Amniotic stem cell (primary cell): ENCODE data around the gene RAPGEF4.
"Not testable (repeated sequence)": the region's sequence is repeated elsewhere in the genome, so short reads cannot be mapped to it uniquely, and the experiment has no call there.

Experiments
- DNase-seq: peaks from one replicate; lab custom pipeline; 2025; lab: John Stamatoyannopoulos, UW

Gene RAPGEF4

DNA sequence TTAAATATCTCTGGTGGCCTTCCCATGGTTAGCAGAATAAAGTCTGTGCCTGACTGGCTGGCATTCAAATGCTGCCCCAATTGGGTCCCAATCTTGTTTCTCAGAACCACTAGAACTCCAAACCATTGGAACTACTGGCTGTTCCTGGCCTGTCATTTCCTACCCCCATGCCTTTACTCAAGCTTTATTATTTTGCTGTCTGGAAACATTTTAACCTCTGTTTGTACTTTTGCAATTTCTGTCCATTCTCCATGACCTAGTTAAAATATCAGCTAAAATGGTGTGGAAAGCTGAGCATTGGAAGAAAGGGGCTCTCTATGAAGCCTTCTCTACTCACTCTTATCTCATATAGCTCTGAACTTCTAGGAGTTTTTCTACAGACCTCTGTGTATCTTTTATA is 38.7 kb downstream of the RAPGEF4 start:
- DNase-seq = no peak

DNA sequence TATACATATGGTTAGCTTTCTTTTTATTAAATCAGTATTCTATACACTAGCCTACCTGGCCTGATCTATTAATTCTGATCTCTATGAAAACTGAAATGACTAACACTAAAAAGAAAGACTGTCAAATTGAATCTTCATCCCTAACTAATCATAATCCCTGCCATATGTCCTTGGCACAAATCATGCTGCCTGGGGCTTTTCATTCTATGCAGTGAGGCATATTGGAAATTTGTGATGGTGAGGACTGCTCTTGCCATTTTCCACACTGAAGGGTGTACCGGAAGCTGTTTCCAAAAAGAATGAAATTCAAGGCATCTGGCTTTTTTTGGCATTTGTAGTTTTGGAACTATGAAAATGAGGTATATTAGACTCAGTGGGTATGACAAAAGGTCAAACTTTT is 39.7 kb downstream of the RAPGEF4 start:
- DNase-seq = no peak

DNA sequence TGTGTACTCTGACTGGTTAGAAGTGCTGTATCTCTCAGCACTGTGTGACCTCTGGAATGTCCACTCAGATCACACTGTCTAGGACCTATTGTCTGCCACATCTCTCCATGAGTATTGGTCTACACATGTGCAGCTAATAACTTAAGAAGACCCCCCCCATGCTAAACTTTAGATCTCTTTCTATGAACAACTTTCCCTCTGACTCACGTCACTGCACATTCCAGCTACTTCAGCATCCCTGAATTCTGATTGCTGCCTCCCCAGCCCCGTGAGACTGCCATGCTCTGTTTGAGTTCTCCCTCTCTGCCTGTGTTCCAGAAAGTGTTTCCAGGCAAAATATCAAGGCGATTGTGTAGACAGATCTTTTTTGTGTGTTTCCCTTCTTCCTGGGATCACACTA is 41.8 kb downstream of the RAPGEF4 start:
- no peak for DNase-seq

DNA sequence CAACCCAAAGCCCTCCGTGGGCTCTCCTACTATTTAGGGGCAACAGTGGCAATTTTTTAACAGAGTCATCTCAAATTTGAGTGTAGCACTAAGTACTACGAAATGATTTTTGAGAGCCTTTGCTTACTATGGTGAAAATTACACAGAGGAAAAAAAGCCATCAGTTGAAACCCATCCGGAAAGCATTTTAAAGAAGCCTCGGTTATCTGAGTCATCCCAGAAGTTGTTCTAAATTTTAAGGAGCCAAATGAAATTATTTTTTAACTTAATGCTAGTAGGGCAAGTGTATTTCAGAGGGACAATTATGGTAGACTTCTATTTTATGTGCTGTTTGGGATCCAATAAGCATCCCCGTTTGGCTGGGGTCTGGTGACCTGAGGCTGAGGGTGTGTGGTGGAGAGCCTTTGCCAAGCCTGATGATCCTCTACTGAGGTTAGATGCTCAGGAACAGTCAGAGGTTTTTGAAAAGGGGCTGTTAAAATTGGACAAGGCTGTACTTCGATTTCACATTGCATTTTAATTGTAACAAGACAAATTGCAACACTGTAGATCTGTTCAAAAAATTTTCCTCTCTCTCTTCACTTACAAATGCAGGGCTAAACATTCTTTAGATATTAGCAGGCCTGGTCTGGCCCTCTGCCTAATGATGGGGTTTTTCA is 47.0 kb downstream of the RAPGEF4 start:
- peak; percentile 50 for DNase-seq

DNA sequence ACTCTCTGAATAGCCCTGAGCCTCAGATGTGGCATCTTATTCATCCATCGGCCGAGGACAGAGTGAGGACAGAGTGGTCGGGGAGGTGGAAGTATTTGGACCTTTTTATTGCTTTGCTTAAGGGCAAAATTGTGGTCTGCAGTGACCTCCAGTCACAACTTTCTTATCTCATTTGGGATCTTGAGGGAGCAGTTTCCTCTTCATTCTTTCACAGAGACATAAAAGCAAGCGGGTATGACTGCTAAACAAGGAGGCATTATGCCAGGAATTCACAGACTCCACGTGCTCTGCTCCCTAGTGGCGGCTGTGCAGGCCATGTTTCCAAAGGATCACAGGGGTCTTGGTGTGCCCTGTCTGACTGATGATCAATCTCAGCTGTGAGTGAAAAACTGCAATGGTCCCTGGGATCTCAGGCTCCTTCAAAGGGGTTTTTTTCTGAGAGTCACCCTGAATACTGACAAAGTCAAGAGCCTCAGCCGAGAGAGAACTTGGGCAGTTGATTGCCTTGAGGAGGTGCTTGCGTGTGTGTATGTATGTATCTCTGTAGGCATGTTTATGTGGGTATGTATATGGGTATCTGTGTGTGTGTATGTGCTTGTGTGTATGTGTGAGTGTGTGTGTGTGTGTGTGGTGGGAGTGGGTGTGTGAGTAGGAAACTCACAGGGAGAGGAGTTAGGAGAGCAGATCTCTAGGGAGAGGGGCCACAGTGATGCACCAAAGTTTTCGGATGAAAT is 47.7 kb downstream of the RAPGEF4 start:
- DNase-seq = no peak

DNA sequence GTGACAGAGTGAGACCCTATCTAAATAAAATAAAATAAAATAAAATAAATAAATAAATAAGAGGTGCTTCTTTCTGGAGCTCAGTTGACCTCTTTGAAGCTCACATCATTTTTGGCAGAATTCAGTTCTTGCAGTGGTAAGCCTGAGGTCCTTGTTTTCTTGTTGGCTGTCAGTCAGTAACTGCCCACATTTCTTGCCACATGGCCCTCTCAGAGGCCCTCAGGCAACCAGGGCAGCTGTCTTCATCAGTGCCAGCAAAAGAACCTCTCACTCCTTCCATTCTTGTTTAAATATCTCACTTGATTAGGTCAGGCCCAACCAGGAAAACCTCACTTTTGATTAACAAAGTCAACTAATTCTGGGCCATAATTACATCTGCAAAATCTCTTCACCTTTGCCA is 53.2 kb downstream of the RAPGEF4 start:
- no peak for DNase-seq

DNA sequence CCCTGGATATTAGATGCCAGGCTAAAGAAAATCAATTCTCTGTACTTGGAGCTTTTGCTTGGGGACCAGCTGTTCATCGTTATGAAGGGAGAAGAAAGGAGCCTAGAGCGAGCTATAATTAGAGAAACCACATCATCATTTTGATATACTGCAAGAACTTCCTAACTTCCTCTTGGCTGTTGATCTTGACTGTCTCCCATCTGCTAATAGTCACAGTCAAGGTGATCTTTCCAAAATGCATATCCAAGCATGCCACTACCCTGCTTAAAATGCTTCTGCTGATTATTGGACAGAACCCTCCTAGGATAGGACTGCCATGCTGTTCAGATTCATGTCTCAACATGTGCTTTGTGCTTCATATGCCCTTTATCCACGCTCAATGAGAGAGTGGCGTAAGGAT is 54.8 kb downstream of the RAPGEF4 start:
- DNase-seq = no peak

DNA sequence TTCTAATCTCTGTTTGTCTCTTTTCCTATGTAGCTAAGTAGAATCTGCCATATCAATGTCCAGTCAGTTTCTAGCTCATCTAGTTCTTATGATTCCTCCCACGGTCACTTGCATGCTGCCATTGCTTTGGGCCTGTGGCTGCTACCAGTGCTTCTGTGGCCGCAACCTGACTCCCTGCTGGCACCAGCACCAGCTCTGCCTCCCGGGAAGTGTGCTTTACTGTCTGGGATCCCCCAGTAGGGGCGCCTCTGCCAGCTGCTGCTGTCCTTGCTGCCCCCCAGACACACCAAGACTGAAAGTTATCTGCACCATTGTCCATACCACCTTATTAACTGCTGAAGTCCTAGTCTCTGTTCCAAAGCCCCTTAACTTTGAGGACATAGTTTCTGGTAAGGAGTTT is 56.3 kb downstream of the RAPGEF4 start:
- no peak for DNase-seq

DNA sequence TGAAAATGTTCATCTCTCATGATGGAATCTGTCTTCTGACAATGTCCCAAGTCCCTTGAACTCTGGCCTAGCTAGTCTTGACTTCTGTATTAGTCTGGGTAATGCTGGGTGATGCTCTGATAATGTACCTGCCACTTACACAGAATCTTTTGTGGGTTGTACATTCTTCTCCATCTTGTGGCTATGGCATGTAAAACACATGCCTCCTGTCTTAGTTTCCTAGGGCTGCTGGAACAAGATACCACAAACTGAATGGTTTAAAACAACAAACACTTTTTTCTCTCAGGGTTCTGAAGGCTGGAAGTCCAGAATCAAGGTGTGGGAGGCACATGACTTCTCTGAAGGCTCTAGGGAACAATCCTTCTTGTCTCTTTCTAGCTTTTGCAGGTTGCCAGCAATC is 57.1 kb downstream of the RAPGEF4 start:
- no peak for DNase-seq

DNA sequence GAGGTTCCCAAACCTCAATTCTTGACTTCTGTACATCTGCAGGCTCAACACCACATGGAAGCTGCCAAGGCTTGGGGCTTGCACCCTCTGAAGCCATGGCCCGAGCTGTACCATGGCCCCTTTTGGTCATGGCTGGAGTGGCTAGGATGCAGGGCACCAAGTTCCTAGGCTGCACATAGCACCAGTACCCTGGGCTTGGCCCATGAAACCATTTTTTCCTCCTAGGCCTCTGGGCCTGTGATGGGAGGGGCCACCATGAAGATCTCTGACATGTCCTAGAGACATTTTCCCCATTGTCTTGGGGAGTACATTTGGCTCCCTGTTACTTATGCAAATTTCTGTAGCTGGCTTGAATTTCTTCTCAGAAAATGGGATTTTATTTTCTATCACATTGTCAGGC is 67.7 kb downstream of the RAPGEF4 start:
- not testable (repeated sequence) for DNase-seq

DNA sequence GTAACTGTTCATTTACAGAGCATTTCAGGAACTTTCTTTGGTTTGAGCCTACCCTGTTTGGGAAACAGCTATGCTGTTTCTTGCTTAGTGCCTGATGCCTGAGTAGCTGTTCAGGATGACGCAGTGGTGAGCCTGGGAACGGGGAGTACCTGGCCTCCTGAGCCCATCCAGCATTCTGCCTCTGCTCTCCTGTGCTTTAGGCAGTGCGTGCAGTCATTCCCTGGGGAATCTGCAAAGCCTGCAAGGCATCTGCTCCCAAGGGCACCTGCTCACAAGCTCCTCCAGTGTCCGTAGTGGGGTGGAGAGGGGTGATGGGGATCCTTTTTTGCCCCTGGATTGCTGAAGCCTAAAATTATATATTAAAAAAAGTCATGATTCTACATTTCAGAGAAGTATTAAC is 68.8 kb downstream of the RAPGEF4 start:
- DNase-seq = no peak

DNA sequence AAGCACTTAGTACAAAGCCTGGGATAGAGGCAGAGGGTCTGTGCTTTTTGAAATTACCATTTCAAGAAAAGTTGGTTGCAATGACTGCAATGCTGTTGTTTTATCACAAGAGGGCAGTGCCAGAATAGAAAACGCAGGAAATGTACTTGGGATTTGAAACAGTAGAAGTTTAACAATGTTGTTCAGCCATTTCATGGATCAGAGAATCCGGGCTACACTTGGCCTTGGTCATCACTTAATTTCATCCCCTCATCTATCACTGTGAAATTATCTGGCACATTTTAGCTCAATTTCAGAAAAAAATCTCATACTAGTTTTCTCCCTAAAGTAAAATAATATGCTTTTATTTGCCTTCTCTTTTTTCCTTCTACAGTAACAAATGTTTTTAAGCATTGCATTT is 70.8 kb downstream of the RAPGEF4 start:
- DNase-seq = no peak

DNA sequence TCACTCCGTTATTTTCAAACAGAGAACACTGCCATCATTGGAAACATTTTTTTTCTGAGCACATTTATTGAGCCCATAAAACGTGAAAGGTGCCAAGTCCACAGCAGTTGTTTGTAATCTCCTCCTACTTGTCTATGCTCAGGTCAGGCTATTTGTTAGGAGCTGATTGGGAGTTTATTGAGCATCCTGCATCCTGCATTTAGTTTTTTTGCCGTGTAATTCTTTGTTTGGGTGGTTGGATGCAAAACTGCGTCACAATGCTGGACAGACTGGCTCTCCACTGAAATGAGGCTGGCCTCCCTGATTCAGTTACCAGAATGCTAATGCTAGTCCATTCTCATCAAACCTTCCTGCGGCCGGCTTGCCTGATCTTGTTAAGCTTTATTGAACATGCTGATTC is 71.4 kb downstream of the RAPGEF4 start:
- no peak for DNase-seq

DNA sequence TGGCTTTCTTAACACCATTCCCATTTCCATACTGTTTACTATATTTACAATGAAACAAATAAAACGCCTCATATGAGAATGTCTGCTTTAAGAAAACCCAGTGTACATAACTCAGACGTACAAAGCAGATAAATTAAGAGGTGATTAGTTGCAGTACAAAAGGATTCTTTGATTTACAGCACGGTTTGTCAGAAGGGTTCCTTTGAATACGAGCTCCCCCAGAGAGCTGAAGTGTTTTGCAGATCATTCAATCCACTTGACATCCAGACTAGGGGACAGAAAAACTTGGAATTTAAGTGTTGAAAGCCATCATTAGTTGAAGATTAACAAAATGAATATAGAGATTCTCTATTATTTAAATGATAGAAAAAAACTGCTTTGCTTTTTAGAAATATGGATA is 72.5 kb downstream of the RAPGEF4 start:
- DNase-seq = no peak

DNA sequence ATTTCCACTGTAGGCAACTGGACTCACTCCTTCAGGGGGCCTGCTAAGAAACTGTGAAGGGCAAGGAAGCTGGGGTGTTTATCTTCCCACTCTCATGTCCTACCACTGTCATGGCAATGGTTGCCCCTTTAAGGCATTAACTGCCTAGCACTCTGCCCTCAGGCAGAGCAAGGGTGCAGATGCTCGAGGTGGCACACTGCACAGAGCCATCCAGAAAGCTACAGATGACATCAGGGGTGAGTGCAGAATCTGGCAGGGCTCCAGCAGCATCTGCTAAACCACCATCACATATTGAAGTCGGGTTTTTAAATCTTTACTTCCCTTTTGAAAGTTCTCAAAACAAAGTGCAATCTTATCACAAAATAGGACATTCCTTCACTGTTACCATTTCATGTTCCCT is 75.4 kb downstream of the RAPGEF4 start:
- no peak for DNase-seq

DNA sequence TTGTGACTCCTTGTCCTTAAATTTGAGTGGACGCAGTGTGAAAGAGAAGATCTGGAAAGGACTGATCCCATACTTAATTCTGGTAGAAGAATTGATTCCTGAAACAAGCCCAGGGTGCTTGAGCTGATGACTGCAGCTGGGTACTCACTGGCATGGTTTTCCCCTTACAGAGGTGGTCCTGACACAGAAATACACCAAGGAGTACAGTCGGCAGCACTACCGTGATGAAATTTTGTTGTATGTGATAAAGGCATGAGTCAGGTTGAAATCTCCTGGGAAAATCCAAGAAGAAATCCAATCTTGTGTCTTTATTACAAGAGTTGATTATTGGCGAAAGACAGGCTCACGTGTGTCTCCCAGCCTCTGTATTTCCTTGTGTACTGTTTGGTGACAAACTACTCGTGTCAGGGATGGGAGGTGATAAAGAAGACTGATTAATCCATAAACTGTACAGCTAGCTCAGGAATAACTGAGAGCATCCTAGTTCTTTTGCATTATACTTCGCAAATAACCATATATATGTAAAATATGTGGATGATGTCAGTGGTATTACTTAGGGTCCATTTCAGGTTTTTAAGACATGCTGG is 76.6 kb downstream of the RAPGEF4 start:
- DNase-seq = no peak

DNA sequence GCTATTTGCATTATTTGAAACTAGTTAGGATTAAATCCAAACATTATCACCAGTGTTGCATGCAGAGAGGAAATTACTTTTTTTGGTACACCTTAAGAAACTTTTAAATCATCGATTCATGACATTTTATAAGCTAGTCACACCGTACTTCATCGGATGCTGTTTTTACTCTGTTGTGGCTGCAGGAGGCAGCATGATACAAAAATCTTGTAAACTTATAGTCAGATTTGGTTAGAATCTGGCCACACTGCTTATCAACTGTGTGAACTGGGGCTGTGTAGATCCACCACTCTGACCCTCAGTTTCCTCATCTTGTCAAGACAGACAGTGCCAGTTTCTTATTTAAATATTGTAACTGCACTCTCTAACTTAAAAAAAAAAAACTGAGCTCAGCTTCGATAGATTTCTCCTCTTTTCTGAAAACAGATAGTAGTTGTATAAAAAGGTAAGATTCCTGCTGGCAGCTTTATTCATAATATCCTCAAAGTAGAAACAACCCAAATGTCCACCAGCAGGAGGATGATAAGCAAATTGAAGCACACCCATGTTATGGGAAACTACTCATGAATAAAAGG is 77.8 kb downstream of the RAPGEF4 start:
- DNase-seq = no peak

DNA sequence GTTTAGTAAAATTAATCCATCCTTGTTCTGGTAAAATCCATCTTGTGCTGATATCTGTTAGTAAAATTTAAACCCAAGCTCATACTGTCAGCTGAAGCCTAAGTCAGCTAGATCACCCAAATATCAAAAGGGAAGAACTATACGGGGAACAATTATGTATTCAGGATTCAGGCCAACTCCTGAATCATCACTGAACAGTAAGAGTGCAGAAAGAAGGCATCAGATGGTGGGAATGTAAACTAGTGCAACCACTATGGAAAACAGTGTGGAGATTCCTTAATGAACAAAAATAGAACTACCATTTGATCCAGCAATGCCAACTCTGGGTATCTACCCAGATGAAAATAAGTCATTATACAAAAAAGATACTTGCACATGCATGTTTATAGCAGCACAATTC is 81.8 kb downstream of the RAPGEF4 start:
- no peak for DNase-seq

DNA sequence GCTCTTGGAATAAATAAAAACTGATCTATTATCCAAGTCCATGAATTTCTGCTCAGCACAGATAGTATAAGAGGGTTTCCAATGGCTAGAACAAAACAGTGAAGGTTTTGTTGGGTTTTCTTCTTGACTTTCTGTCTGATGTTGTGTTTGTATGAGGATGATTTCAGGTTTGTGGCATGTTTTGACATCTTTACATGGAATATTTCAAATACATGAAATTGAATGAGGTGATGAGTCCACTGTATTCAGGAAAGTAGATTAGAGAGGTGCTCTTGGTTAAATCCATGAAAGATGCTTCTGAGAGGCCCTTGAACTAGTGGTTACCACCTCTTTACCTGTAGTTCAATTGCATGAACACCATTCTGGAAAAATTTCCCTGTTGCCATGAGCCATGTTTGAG is 84.3 kb downstream of the RAPGEF4 start:
- DNase-seq = no peak

DNA sequence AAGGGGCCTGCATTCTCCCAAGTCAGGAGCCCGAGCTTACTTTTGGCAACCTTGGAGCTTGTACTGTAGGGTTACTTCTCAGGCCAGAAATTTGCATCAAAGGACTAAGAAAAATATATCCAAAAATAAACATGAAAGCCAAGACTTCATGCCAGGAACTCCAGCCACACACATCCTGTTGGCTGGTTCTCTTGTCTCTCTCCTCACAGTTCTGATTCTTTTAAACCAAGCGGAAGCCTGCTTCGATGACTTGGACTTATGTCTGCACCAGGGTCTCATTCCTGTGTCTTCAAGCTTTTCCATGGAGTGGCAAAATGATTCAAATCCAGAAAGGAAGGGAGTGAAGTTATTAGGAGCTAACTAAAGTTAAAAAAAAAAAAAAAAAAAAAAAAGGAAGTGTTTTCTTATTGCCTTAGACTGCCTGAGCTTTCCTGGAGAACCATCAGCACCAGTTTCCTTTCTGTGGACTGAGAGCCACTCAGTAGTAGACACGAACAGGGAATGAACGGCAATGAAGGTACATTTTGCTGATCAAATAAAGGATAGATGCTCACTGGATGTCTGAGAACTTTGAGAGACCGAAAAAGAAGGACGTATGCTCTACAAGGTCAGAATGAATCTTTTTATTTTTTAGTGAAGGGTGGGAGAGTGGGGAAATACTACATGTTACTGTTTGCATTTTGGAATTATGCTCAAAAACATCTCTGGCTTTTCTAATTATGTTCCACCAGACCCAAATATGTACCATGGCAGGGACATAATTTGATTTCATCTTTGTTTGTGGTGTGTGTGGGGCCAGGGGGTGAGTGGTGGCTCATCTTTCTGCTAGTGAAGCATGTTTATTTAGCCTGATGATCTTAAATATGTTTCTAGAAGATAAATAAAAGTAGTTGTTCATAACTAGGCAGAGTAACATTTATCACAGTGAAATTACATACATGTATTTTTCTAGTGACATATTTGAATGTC is 86.0 kb downstream of the RAPGEF4 start:
- no peak for DNase-seq

DNA sequence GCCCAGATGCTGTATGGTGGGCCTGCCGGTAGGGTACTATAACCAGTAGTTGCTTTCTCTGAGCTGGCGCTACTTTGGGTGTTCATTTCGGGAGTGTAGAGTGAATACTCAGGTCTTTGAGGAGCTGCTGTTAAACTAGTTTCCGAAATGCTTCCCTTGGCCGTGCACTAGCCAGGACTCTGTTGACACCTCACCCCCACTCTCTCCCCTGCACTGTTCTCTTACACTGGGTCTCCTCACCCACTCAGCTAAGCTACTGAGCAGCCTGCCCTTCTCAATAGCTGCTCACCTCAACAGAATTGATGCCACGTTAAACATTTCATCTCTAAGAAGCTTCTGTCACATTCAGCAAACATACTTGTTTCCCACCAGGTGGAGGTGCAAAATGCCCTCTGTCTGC is 86.9 kb downstream of the RAPGEF4 start:
- no peak for DNase-seq

DNA sequence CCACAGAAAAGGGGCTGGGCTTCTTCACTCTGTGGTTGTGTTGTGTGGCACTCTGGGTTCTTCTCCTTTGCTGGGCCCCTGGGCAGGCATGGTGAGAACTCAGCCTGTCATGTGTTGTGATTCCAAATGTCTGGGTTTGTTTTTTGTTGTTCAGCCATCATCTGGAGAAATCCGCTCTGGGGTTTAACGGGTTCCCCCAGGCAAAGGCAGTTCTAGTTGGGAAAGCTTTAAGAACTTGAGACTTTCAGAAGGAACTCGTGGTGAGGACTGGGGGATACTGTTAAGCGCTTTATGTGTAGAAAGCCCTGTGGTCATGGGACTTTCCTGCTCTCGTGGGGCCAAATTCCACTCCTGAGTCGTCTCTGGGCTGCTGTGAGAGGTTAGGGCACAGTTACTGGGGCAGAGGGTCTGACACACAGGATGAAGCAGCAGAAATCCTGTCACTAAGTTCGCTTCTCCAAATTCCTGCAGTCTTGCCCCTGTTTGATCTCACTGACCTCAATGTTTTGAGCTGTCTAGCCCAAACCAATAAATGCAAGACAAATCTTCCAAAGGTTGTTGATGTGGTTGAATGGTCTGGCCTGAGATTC is 87.7 kb downstream of the RAPGEF4 start:
- DNase-seq = no peak
